ENCODE measurements around the gene TSHZ2.

TSHZ2 gene

GRCh38 chr20:53260591-53260990 lies 288.4 kb downstream of the TSHZ2 start:
- no peak for DNase-seq

DNA sequence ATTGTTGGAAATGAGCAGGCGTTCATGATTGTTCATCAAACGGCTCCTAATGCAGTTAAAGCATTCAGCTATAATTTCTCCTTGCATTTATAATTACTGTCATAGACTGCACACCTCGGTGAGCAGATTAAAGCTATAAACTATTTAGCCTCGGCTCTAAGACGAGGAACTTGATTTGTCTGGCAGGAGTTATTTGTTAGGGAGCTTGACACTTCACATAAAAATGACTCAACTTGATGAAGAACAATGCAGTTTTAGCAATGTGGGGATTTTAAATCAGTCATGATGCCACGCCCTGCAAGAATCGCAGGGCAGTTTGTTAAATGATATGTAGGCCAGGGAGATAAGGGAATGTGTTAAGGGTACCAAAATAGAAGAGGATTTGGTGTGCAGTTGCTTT lies 290.2 kb downstream of the TSHZ2 start:
- DNase-seq = no peak

GRCh38 chr20:53263554-53264438 lies 291.6 kb downstream of the TSHZ2 start:
- DNase-seq = no peak

- DNase-seq = no peak
These were observed 292.4 kb downstream of the TSHZ2 start for GRCh38 chr20:53264604-53265003.

DNA sequence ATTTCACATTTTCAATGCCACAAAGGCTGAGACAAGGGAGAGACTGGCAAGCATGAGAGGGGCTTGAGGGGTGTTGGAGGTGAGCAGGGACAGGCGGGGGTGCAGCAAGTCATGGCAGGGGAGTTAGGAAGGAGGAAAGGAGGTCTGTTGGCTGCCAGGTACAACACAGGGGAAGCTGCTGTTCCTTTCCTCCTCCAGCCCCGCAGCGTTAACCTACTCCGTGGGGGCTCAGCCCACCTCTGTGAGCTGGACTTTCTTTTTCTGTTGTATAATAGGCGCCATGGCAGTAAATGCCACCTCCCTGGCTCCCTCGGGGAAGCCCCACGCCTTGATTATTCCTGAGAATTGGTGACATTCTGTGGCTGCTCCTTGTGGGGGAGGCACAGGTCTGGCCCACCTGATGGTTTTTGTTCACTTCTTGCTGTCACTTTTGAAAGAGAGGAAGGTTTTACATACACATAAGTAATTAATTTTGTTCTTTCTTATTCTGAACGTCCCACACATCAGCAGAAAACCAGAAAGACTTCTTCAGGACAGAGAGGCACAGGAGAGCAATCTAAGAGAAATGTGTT lies 293.2 kb downstream of the TSHZ2 start:
- no peak for DNase-seq

DNA sequence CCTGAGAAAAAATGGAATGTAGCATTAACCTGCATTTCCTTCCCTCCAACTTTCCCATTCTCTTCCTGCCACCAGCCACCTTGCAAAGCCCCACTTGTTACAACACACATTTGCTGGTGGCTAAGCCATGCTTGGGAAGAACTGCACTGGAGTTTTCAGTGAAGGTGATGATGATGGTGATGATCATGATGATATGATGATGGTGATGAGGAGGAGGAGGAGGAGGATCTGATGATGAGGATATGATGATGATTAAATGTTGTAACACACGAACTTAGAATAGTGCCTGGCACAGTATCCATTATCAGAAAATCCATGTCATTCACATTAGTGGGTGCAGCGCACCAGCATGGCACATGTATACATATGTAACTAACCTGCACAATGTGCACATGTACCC lies 297.2 kb downstream of the TSHZ2 start:
- no peak for DNase-seq

DNA sequence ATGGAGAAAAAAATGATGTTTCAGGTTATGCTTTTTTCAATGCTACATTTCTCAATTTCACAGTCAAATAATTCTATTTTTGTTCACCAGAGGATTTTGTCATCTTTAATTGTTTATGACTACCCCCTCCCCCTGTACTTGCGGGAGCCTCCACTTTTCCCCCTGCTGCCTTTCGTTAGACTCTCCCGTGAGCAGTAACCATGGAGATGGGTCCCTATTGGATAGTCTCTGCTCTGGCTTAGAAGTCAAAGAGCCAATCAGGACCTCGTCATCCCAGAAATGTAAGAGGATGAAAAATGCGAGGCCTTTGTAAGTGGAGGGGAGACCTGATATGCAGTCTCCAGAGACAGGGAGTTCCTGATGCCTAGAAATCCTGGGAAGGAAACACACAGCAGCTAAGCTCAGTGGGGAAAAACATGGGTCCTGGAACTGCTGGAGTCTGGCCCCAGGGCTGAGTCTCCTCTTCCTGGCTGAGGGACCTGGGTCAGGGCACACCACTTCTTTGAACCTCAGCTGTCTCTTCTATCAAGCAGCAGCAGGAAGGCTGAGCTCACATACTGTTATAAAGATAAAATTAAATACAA lies 298.7 kb downstream of the TSHZ2 start:
- DNase-seq = no peak

DNA sequence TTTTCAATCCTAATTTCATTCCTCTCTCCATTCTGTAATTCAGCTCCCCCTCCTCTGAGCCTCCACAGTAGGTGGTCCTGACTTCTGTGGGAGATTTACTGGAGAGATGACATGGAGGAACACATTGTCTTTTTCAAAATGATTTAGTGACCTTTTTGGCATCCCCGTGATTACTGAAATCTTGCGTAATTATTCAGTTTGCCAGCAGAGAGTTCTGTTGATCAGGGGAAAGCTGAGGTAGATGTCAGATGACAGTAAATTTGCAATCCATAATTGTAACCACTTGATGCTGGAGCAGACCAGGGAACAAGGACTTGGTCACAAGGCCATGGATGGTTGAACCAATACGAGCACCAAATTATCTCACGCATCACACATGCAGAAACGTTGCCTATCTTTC lies 302.2 kb downstream of the TSHZ2 start:
- no peak for DNase-seq

GRCh38 chr20:53274807-53275206 lies 302.6 kb downstream of the TSHZ2 start:
- no peak for DNase-seq

GRCh38 chr20:53276143-53276542 lies 304.0 kb downstream of the TSHZ2 start:
- DNase-seq = no peak

DNA sequence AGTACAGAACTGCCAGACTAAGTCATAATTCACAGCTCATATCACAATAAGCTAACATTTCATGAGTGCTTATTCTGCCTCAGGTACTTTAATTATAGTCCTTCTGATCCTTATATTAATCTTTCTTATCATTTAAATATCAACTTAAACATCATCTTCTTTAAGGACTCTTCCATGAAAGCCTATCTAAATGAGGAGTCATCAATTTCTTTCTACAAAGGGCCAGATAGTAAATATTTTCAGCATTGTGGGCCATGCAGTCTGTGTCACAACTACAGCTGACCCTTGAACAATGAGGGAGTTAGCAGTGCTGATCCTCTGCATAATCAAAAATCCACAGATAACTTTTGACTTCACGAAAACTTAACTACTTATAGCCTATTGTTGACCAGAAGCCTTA lies 306.4 kb downstream of the TSHZ2 start:
- DNase-seq = no peak

- no peak for DNase-seq
These were observed 307.6 kb downstream of the TSHZ2 start for GRCh38 chr20:53279735-53280134.

DNA sequence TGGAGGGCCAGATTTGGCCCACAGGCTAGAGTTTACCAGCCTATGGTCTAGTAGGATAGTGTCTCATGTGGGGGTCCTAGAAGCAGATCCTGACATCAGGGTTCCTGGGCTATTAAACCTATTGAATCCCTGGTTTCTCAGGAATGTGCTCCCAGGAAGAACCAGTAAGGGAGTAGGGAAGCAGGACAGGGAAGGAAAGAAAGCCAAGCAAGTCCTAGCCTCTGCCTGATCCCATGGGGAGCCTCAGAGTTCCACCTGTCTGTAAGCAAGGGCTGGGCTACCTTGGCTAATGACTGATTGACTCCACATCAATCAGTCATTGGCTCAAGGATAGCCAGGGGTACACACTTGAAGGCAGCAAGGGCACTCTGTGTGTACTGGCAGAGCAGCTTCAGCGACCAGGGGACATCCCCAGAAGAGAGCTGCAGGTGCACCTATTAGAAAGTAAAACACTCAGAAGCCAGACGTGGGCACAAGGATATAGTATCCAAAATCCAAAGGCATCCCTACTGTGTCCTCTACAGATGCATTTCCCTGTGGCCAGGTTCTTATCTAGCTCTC lies 309.5 kb downstream of the TSHZ2 start:
- DNase-seq = no peak

GRCh38 chr20:53282217-53282955 lies 310.2 kb downstream of the TSHZ2 start:
- no peak for DNase-seq

- DNase-seq = no peak
These were observed 310.9 kb downstream of the TSHZ2 start for GRCh38 chr20:53283011-53283410.

- no peak for DNase-seq
These were observed 311.4 kb downstream of the TSHZ2 start for GRCh38 chr20:53283597-53283996.

DNA sequence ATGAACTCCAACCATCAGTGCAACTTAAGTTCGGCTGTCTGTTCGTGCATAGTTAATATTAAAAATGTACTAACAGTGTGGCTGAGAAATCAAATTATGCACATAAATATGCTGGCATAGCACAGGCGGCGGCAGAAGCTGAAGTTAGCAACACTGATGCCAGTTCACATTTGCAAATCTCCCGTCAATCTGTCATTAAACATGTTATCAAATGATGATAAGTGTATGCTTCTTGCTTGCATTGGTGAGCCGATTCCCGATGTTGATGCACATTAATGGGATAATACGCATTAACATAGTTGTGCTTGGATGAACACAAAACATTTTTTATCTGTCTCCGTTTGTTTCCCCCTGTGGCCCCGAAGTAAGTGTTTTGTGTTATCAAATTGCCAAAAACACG lies 312.1 kb downstream of the TSHZ2 start:
- DNase-seq = no peak

GRCh38 chr20:53284696-53285095 lies 312.5 kb downstream of the TSHZ2 start:
- no peak for DNase-seq

DNA sequence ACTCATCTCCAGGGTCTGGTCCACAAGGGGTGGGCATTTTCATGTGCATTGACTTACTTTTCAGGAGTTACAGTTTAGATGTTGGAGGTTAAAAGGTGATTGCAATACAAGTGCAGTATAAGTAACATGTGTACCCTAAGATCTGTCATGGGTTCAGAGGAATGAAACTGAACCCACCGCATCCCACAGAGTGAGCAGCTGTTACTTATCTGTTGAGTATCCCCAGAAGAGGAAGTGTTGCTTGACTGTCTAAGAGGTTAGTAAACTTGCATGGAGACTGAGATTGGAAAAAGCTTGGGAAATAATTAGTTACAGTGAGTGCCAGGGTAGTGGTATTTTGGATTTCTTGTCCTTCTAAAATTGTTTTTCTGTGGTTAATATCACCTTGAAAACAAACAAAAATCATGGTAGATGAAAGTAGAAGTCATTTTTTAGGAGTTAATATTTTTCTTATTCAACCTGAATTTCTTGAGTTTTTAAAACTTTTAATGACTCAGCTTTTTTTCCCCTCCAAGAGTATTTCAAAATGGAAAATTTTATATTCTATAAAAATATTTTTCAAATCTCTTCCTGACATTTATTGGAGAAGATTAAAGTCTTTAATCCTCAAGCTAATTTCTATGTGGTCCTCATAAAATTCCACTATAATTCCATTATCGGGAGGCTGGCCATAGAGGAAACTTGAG lies 315.3 kb downstream of the TSHZ2 start:
- DNase-seq = no peak

DNA sequence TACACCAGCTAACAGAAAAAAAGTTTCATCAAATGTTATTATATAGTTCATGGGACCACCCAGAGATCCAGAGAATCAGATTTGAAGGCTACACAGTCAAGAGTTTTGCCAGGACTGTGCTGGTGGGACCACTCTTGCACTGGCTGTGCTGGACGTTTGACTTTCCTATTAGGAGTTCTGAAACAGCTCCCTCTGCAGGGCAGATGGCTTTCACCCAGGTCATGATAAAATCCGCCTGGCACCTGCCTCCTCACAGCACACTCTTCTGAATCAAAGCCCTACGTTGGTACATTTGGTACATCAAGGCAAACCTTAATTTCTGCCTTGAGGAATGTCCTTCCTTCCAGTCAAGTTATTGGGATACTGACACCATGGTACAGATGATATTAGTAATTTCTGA lies 319.4 kb downstream of the TSHZ2 start:
- no peak for DNase-seq

DNA sequence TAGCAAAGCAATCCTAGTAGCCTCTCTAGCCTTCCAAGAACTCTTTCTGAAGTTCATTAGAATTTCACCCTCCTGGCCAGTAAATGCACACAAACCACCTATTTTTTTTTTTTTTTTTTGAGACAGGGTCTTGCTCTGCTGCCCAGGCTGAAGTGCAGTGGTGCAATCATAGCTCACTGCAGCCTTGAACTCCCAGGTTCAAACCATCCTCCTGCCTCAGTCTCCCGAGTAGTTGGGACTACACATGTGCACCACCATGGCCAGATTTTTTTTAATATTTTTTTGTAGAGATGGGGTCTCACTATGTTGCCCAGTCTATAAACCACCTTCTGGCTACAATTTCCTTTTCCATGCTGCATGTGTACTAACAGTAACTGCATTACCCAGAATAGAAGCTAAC lies 320.2 kb downstream of the TSHZ2 start:
- DNase-seq = no peak

- no peak for DNase-seq
These were observed 322.6 kb downstream of the TSHZ2 start for GRCh38 chr20:53294804-53295203.

DNA sequence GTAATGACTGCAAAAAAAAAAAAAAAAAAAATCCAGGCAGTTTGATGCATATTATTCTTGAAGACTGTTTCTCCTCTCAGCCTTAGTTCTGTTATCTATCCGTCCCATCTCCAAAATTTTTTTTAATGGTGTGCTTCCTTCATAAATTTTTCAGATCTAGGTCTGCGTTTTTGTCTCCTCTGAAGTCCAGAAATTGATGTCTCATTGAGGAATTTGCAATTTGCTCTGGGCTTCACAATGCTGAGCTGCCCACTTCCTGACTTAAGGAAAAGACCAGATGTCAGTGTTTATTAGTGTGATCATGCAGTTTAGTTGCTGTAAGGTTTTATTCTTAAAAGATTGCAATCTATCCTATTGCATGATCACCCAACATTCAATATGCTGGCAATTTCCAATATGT lies 323.9 kb downstream of the TSHZ2 start:
- no peak for DNase-seq

All from NCI-H1436 (cell line).